ENCODE data around the gene MAP10.
A peak's percentile ranks its signal among the peaks of the same experiment; 100 is the strongest.

The MAP10 gene

GRCh38 chr1:232786845-232787455, 18.3 kb upstream of the MAP10 start:
- no peak for DNase-seq (ENCODE audit: extremely low read depth, low read depth)
- no peak overlapping the region for H3K4me3 ChIP-seq (replicated peaks; ENCODE audit: low read depth, low read length)
- TF ChIP-seq, protein P1, sequence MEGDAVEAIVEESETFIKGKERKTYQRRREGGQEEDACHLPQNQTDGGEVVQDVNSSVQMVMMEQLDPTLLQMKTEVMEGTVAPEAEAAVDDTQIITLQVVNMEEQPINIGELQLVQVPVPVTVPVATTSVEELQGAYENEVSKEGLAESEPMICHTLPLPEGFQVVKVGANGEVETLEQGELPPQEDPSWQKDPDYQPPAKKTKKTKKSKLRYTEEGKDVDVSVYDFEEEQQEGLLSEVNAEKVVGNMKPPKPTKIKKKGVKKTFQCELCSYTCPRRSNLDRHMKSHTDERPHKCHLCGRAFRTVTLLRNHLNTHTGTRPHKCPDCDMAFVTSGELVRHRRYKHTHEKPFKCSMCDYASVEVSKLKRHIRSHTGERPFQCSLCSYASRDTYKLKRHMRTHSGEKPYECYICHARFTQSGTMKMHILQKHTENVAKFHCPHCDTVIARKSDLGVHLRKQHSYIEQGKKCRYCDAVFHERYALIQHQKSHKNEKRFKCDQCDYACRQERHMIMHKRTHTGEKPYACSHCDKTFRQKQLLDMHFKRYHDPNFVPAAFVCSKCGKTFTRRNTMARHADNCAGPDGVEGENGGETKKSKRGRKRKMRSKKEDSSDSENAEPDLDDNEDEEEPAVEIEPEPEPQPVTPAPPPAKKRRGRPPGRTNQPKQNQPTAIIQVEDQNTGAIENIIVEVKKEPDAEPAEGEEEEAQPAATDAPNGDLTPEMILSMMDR (IDR thresholded peaks at IDR 0.05; ENCODE audit: low read depth, low read length, missing control alignments) = no peak

- H3K4me3 ChIP-seq (replicated peaks; ENCODE audit: low read depth, low read length) = no peak overlapping the region
- no peak for DNase-seq (ENCODE audit: extremely low read depth, low read depth)
- TF ChIP-seq, protein P1 (IDR thresholded peaks at IDR 0.05; ENCODE audit: low read depth, low read length, missing control alignments) = no peak
These were observed 16.9 kb upstream of the MAP10 start for GRCh38 chr1:232788235-232788872.

DNA sequence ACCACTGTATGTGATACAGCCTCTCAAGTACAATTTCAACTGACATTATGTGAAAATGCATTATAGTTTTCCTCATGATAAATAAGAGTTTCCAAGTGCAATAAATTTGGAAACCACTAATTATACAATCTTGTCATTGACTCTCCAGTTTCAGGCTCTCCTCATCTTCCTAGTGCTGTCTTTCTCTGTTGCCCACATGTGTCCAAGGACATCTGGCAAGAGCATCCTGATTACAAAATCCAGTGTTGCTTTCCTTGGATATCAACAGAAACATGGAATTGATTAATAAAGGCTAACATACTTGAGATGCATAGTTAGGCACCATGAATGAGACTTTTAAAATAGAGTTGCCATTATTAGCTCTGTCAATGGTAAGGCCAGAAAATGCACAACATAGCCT, 15.6 kb upstream of the MAP10 start:
- DNase-seq (ENCODE audit: extremely low read depth, low read depth) = no peak
- H3K4me3 ChIP-seq (replicated peaks; ENCODE audit: low read depth, low read length) = no peak overlapping the region
- TF ChIP-seq, protein P1 (IDR thresholded peaks at IDR 0.05; ENCODE audit: low read depth, low read length, missing control alignments) = no peak

DNA sequence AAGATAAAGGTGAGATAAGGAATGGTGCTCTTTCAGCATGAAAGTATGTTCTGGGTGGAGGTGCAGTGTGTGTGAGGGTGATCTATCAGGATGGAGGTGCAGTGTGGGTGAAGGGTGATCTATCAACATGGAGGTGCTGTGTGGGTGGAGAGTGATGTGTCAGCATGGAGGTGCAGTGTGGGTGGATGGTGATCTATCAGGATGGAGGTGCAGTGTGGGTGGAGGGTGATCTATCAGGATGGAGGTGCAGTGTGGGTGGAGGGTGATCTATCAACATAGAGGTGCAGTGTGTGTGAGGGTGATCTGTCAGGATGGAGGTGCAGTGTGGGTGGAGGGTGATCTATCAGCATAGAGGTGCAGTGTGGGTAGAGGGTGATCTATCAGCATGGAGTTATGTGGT, 12.3 kb upstream of the MAP10 start:
- DNase-seq (ENCODE audit: extremely low read depth, low read depth) = no peak
- TF ChIP-seq, protein P1 (IDR thresholded peaks at IDR 0.05; ENCODE audit: low read depth, low read length, missing control alignments) = no peak
- no peak overlapping the region for H3K4me3 ChIP-seq (replicated peaks; ENCODE audit: low read depth, low read length)

DNA sequence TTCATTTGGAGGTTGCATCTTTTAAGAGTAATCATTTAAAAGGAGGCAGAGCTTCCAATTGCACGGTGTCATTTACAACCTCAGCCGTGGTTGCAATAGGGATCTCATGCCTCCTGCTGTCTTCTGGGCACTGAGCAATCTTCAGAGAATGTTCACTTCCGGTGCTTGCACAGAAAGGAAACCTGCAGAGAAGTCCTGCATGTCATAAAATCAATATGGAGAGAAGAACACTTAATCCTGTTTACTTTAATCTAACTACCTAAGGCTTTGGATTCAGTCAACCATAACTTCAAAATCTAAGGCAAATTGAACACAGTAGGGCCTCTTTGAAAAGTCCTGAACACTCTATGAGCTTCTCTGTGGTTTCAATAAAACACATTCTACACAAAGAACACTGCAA, 11.3 kb upstream of the MAP10 start:
- TF ChIP-seq, protein P1 (IDR thresholded peaks at IDR 0.05; ENCODE audit: low read depth, low read length, missing control alignments) = peak; percentile 11
- H3K4me3 ChIP-seq (replicated peaks; ENCODE audit: low read depth, low read length) = no peak overlapping the region
- DNase-seq (ENCODE audit: extremely low read depth, low read depth) = peak; percentile 35

DNA sequence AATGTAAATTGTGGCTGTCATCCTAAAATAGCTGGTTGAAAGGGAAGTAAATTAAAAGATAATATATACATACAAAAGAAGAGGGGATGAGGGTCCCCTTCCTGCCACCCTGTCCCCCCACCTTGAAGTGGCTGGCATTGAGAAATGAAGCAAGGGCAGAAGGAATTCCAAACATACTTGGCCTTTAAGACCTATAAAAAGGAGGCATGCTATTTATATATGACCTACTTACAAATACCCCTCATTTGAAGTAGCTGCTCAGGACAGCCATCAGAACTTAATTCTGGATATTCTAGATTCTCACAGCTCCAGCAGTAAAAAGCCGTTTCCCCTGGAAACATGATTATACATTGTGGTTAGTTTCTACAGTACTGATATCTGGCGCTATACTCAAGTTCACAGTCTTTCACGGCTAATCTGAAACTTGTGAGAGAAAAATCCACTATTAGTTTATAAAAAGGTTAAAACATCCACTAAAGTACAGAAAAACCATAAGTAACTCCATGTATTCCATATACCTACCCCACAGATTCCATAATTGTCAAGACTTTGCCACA, 9.6 kb upstream of the MAP10 start:
- DNase-seq (ENCODE audit: extremely low read depth, low read depth) = no peak
- TF ChIP-seq, protein P1 (IDR thresholded peaks at IDR 0.05; ENCODE audit: low read depth, low read length, missing control alignments) = no peak
- H3K4me3 ChIP-seq (replicated peaks; ENCODE audit: low read depth, low read length) = no peak overlapping the region
